ENCODE measurements around the gene ELOVL4. TPM values are rescaled to one million over a fixed set of nuclear protein-coding genes. Genes with fewer than 3 reads are reported as not detected.

ELOVL4 gene
- total and polyA plus RNA-seq, 12 donors: 0.07 to 0.45 (median 0.19) TPM; not detected in 1

GRCh38 chr6:79869600-79870084 lies 77.7 kb downstream of the ELOVL4 start:
- DNase-seq (peak; percentile 60 to 78), ATAC-seq (peak; percentile 93 to 99 (median 98))
- no peaks in the 10 kb centered on the region for H3K9me3 ChIP-seq
- H3K4me3 ChIP-seq: peak overlapping the region in 7 of 10 donors; percentile 5 to 39 (median 30)
- no peak overlapping the region for H3K27ac ChIP-seq
- intact Hi-C loops (cut with DNase I): loop anchor here in 8 of 10 donors (2.0 to 5.0 kb wide), 2 partner anchors 91 to 92 kb away; no protein-coding TSS in a partner anchor
- TF ChIP-seq CTCF (IDR thresholded peaks at IDR 0.05): peak; percentile 79 to 96 (median 91)
- H3K4me1 ChIP-seq: peaks cover 0 to 16% (median 0%) of the 10 kb centered on the region in 9 donors
- WGBS, 2 donors: 1% methylated on average over 20 of the region's 20 CpGs
- peaks cover 0 to 6% (median 0%) of the 10 kb centered on the region in 7 donors for H3K27me3 ChIP-seq
- H3K36me3 ChIP-seq: no peaks in the 10 kb centered on the region

- Histone ChIP-seq H3K4me3 (no peak overlapping the region), H3K9me3 (no peaks in the 10 kb centered on the region), H3K36me3 (no peaks in the 10 kb centered on the region), H3K4me1 (peaks cover 0 to 14% (median 0%) of the 10 kb centered on the region in 9 donors), H3K27me3 (peaks cover 0 to 6% (median 0%) of the 10 kb centered on the region in 7 donors), H3K27ac (no peak overlapping the region)
- 84% methylated on average over 6 of the region's 6 CpGs for WGBS, 2 donors
- TF ChIP-seq CTCF (IDR thresholded peaks at IDR 0.05): no peak
- intact Hi-C loops (cut with DNase I): loop anchor here in 8 of 10 donors (2.0 to 5.0 kb wide), 2 partner anchors 90 to 92 kb away; no protein-coding TSS in a partner anchor
- ATAC-seq: no peak
- DNase-seq: no peak
Observed at GRCh38 chr6:79869184-79869583, 78.2 kb downstream of the ELOVL4 start.

- WGBS, 2 donors: 38 to 39% methylated on average over 12 of the region's 12 CpGs
- H3K4me3 ChIP-seq: no peak overlapping the region
- ATAC-seq (peak in 1 of 8 donors; percentile 48), DNase-seq (peak in 1 of 2 donors; percentile 25)
- H3K9me3 ChIP-seq: no peaks in the 10 kb centered on the region
- peak in 8 of 9 donors; percentile 41 to 66 (median 50) for TF ChIP-seq CTCF (IDR thresholded peaks at IDR 0.05)
- peaks cover 0 to 14% (median 0%) of the 10 kb centered on the region in 9 donors for H3K4me1 ChIP-seq
- intact Hi-C loops (cut with DNase I): loop anchor here in 8 of 10 donors (2.0 to 5.0 kb wide), 2 partner anchors 89 to 91 kb away; no protein-coding TSS in a partner anchor
- H3K36me3 ChIP-seq: no peaks in the 10 kb centered on the region
- peaks cover 0 to 6% (median 0%) of the 10 kb centered on the region in 7 donors for H3K27me3 ChIP-seq
- no peak overlapping the region for H3K27ac ChIP-seq
Observed at GRCh38 chr6:79868098-79868722, 79.1 kb downstream of the ELOVL4 start.

Other genes starting within 250 kb of the ELOVL4 start
- gene TTK, start 57.1 kb upstream of the ELOVL4 start, total RNA-seq: 1 to 10 TPM in 1 of 10 donors, under 1 TPM in 7, not detected in 2; 0.19 to 3.4 (median 0.41) TPM
- under 1 TPM; 0.15 to 0.17 TPM for gene TTK, start 57.1 kb upstream of the ELOVL4 start, polyA plus RNA-seq
- gene BCKDHB, start 159.1 kb upstream of the ELOVL4 start, total RNA-seq: 10 to 100 TPM; 24.9 to 46.4 (median 33.0) TPM
- gene BCKDHB, start 159.1 kb upstream of the ELOVL4 start, polyA plus RNA-seq: 10 to 100 TPM in 1 of 2 donors, 1 to 10 TPM in 1; 7.1 to 11.1 TPM